HCT116 (cell line): ENCODE data around the gene FRMD8. TPM values are rescaled to one million over a fixed set of nuclear protein-coding genes. Genes with fewer than 3 reads are reported as not detected.

Source experiments
- ATAC-seq: fragments of 200-7000 bp; cut with Tn5 transposase; 2 replicates; pipeline ENCODE4 v1.9.1; 2020; ENCODE audit warnings: mild to moderate bottlenecking, moderate library complexity
- BruUV-seq: library from RNA; stranded (reverse); fragments of 400-500 nt; replicated peaks from 2 replicates; lab custom pipeline; 2021; lab: Mats Ljungman, UMichigan
- CTCF ChIA-PET: fragments of 300-600 bp; sonication (Branson Sonifier 250); formaldehyde crosslinking; loops from one replicate; lab custom pipeline; 2021; ENCODE audit warnings: antibody characterized with exemption; lab: Charles Lee
- POLR2A ChIA-PET: fragments of 300-600, 350-600 bp; sonication (Branson Sonifier 250); formaldehyde crosslinking; loops from one replicate; lab custom pipeline; 2021; ENCODE audit warnings: antibody characterized with exemption; lab: Charles Lee
- RAD21 ChIA-PET, 2 experiments: fragments of 300-600 bp; sonication (Branson Sonifier 250); formaldehyde crosslinking; loops; one replicate each; lab custom pipeline; 2023; ENCODE audit warnings: low total read pairs in 2 of 2; ENCODE audit not compliant: uncharacterized antibody in 2 of 2, unreplicated experiment in 2 of 2, low non-redundant PET in 1 of 2; lab: Charles Lee
- DNase-seq: peaks from one replicate; pipeline ENCODE4 v3.0.0-alpha.2; 2010; ENCODE audit warnings: low read depth, low spot score
- H2AFZ ChIP-seq: fragments of 200-600 bp; shearing (Covaris generic), sonication (generic); 2 replicates; pipeline ENCODE4 v1.6.1; 2017; ENCODE audit warnings: low read depth, mixed run types, mixed read lengths, antibody characterized with exemption, low read length; ENCODE audit not compliant: poor library complexity, severe bottlenecking
- H3K27ac ChIP-seq: 2 replicates; pipeline ENCODE4 v1.5.1; 2012; ENCODE audit warnings: low read depth, low read length
- H3K27me3 ChIP-seq: fragments of 200-600 bp; sonication (generic); 2 replicates; pipeline ENCODE4 v1.6.1; 2016; ENCODE audit warnings: mixed run types, low read length, mixed read lengths; ENCODE audit not compliant: insufficient read depth
- H3K36me3 ChIP-seq, 2 experiments: fragments of 200-500 bp in 1 of 2; fragments of 200-600 bp in 1 of 2; sonication (Bioruptor generic) in 1 of 2; sonication (generic) in 1 of 2; 2 replicates each; pipeline versions ENCODE4 v1.5.1 to v1.6.1; 2014 to 2016; ENCODE audit warnings: low read length in 2 of 2, inconsistent platforms in 1 of 2, mixed read lengths in 1 of 2, mixed run types in 1 of 2; ENCODE audit not compliant: insufficient read depth in 2 of 2, control insufficient read depth in 1 of 2
- H3K4me1 ChIP-seq, 2 experiments: fragments of 200-600 bp in 1 of 2; sonication (generic) in 1 of 2; 2 replicates each; pipeline versions ENCODE4 v1.5.1 to v1.6.1; 2012 to 2017; ENCODE audit warnings: low read length in 2 of 2, inconsistent platforms in 1 of 2, mild to moderate bottlenecking in 1 of 2, mixed read lengths in 1 of 2, mixed run types in 1 of 2, moderate library complexity in 1 of 2; ENCODE audit not compliant: insufficient read depth in 2 of 2, control insufficient read depth in 1 of 2
- H3K4me2 ChIP-seq: fragments of 200-600 bp; sonication (generic); 2 replicates; pipeline ENCODE4 v1.6.1; 2017; ENCODE audit warnings: mixed run types, low read length, mixed read lengths
- H3K4me3 ChIP-seq, 2 experiments: fragments of 200-600 bp in 1 of 2; sonication (generic) in 1 of 2; replicated peaks in 1 of 2; 2 replicates each; pipeline ENCODE4 v1.5.1; 2011 to 2016; ENCODE audit warnings: low read length in 2 of 2, control low read depth in 1 of 2, low read depth in 1 of 2, mild to moderate bottlenecking in 1 of 2, mixed read lengths in 1 of 2, mixed run types in 1 of 2
- H3K79me2 ChIP-seq: fragments of 200-600 bp; sonication (generic); 2 replicates; pipeline ENCODE4 v1.6.1; 2017; ENCODE audit warnings: mild to moderate bottlenecking, mixed run types, low read length, moderate library complexity, mixed read lengths; ENCODE audit not compliant: insufficient read depth
- H3K9ac ChIP-seq: fragments of 200-600 bp; sonication (generic); 2 replicates; pipeline ENCODE4 v1.6.1; 2016; ENCODE audit warnings: low read length, mixed read lengths
- H3K9me2 ChIP-seq: fragments of 200-600 bp; sonication (generic), shearing (Covaris generic); 2 replicates; pipeline ENCODE4 v1.6.1; 2017; ENCODE audit warnings: mixed run types, mild to moderate bottlenecking, moderate library complexity; ENCODE audit not compliant: insufficient read depth
- H3K9me3 ChIP-seq, 2 experiments: fragments of 200-500 bp in 1 of 2; fragments of 200-600 bp in 1 of 2; sonication (Bioruptor generic) in 1 of 2; sonication (generic) in 1 of 2; 2 replicates each; pipeline ENCODE4 v1.6.1; 2014 to 2017; ENCODE audit warnings: low read length in 2 of 2, mixed read lengths in 2 of 2, inconsistent platforms in 1 of 2, low read depth in 1 of 2, mild to moderate bottlenecking in 1 of 2, mixed run types in 1 of 2, moderate library complexity in 1 of 2; ENCODE audit not compliant: control insufficient read depth in 1 of 2, insufficient read depth in 1 of 2
- H4K20me1 ChIP-seq: fragments of 200-600 bp; sonication (generic), shearing (Covaris generic); 2 replicates; pipeline ENCODE4 v1.6.1; 2017; ENCODE audit warnings: mixed run types, mild to moderate bottlenecking, moderate library complexity; ENCODE audit not compliant: insufficient read depth
- CBX3 ChIP-seq: IDR thresholded peaks from 2 replicates; pipeline ENCODE4 v1.6.1; 2012; ENCODE audit warnings: low read depth
- CEBPB ChIP-seq: IDR thresholded peaks from 2 replicates; pipeline ENCODE4 v1.6.1; 2012; ENCODE audit warnings: low read depth
- EGR1 ChIP-seq: IDR thresholded peaks from 2 replicates; pipeline ENCODE4 v1.6.1; 2012; ENCODE audit warnings: low read depth
- ELF1 ChIP-seq: IDR thresholded peaks from 2 replicates; pipeline ENCODE4 v1.6.1; 2012; ENCODE audit warnings: low read depth, borderline replicate concordance
- EZH2 ChIP-seq: fragments of 200-600 bp; sonication (generic); IDR thresholded peaks from 2 replicates; pipeline ENCODE4 v1.6.1; 2017; ENCODE audit warnings: antibody characterized with exemption, mixed run types
- EZH2phosphoT487 ChIP-seq: fragments of 200-600 bp; IDR thresholded peaks from 2 replicates; pipeline ENCODE4 v1.6.1; 2018; ENCODE audit warnings: antibody characterized with exemption, borderline replicate concordance
- JUND ChIP-seq: IDR thresholded peaks from 2 replicates; pipeline ENCODE4 v1.6.1; 2012
- POLR2AphosphoS5 ChIP-seq: IDR thresholded peaks from 2 replicates; pipeline ENCODE4 v1.6.1; 2011; ENCODE audit warnings: mild to moderate bottlenecking, low read depth, low read length, moderate library complexity
- RAD21 ChIP-seq: IDR thresholded peaks from 2 replicates; pipeline ENCODE4 v1.6.1; 2012; ENCODE audit warnings: low read depth, mild to moderate bottlenecking
- REST ChIP-seq: IDR thresholded peaks from 2 replicates; pipeline ENCODE4 v1.6.1; 2012; ENCODE audit warnings: low read depth
- SIN3A ChIP-seq: IDR thresholded peaks from 2 replicates; pipeline ENCODE4 v1.6.1; 2012; ENCODE audit warnings: low read depth
- SP1 ChIP-seq: IDR thresholded peaks from 2 replicates; pipeline ENCODE4 v1.6.1; 2012; ENCODE audit warnings: low read depth
- SRF ChIP-seq: IDR thresholded peaks from 2 replicates; pipeline ENCODE4 v1.6.1; 2012; ENCODE audit warnings: low read depth
- TCF7L2 ChIP-seq: IDR thresholded peaks from 2 replicates; pipeline ENCODE4 v1.7.0; 2011; ENCODE audit warnings: borderline replicate concordance, inconsistent platforms; ENCODE audit not compliant: insufficient read depth, insufficient read length; ENCODE audit errors: extremely low read depth
- YY1 ChIP-seq: IDR thresholded peaks from 2 replicates; pipeline ENCODE4 v1.6.1; 2011; ENCODE audit warnings: low read length, low read depth, moderate library complexity, mild to moderate bottlenecking; ENCODE audit not compliant: insufficient replicate concordance; ENCODE audit errors: extremely low read depth
- ZBTB33 ChIP-seq: IDR thresholded peaks from 2 replicates; pipeline ENCODE4 v1.6.1; 2011; ENCODE audit warnings: mild to moderate bottlenecking, low read length, moderate library complexity; ENCODE audit not compliant: insufficient replicate concordance; ENCODE audit errors: extremely low read depth
- ZNF274 ChIP-seq: fragments of 200-500 bp; sonication (Bioruptor generic); IDR thresholded peaks from 2 replicates; pipeline ENCODE4 v1.6.1; 2014; ENCODE audit warnings: mild to moderate bottlenecking, low read depth, low read length, inconsistent platforms
- intact Hi-C: fragments of 100-400 bp; cut with micrococcal nuclease; formaldehyde crosslinking; loops from 2 replicates; pipeline ENCODE4 v1.10.0; 2022
- total RNA-seq: library from RNA; stranded (reverse); gene quantifications from one replicate; pipeline ENCODE4 v1.2.1, GENCODE V29; 2021; ENCODE audit not compliant: unreplicated experiment
- TF ChIP-seq, protein P1 (sequence below): IDR thresholded peaks from 2 replicates; pipeline ENCODE4 v1.6.1; 2012
- TF ChIP-seq, protein P2 (sequence below), 3 experiments: fragments of 200-600 bp in 1 of 3; sonication (generic) in 1 of 3; IDR thresholded peaks in 2 of 3; conservative IDR thresholded peaks in 1 of 3; 2 replicates each; pipeline ENCODE4 v1.5.1; 2012 to 2017; ENCODE audit warnings: low read depth in 2 of 3, low read length in 2 of 3, antibody characterized with exemption in 1 of 3, borderline replicate concordance in 1 of 3, control low read depth in 1 of 3, mild to moderate bottlenecking in 1 of 3, mixed read lengths in 1 of 3, mixed run types in 1 of 3, moderate library complexity in 1 of 3; ENCODE audit not compliant: insufficient read depth in 1 of 3

Gene FRMD8
- total RNA-seq, 1 experiment from 2014 or later = 35.8 TPM

- no TSS peak for BruUV-seq
- no peak overlapping the region for H3K27ac ChIP-seq
- no peaks in the 10 kb centered on the region for H3K9me3 ChIP-seq
- ChIA-PET RAD21 (no interaction called here), POLR2A (no interaction called here), CTCF (interaction anchor here (1.1 kb wide), 1 partner anchor 80 kb away, joined by 4 read pairs; no protein-coding TSS in a partner anchor)
- H4K20me1 ChIP-seq = no peaks in the 10 kb centered on the region
- peaks cover 21 to 49% of the 10 kb centered on the region in 2 experiments for H3K4me1 ChIP-seq
- DNase-seq (no peak), ATAC-seq (no peak)
- no peak overlapping the region for H3K4me3 ChIP-seq
- H3K79me2 ChIP-seq = peaks cover 27% of the 10 kb centered on the region; the same call in 1 of the 2 replicates
- no peak overlapping the region for H3K4me2 ChIP-seq
- H3K27me3 ChIP-seq = no peaks in the 10 kb centered on the region
- H3K9me2 ChIP-seq = no peaks in the 10 kb centered on the region
- H2AFZ ChIP-seq = no peak overlapping the region
- peaks cover 0 to 11% of the 10 kb centered on the region in 2 experiments; a peak in 3 of 4 replicates for H3K36me3 ChIP-seq
- H3K9ac ChIP-seq = no peak overlapping the region
- TF ChIP-seq EZH2phosphoT487 (no peak), SP1 (no peak), REST (no peak), ZBTB33 (no peak), EZH2 (no peak), EGR1 (no peak), POLR2AphosphoS5 (no peak), ZNF274 (no peak), SIN3A (no peak), ELF1 (no peak), SRF (no peak), TCF7L2 (no peak), YY1 (no peak), CBX3 (no peak), JUND (no peak), RAD21 (no peak), CEBPB (no peak)
- TF ChIP-seq, protein P1, sequence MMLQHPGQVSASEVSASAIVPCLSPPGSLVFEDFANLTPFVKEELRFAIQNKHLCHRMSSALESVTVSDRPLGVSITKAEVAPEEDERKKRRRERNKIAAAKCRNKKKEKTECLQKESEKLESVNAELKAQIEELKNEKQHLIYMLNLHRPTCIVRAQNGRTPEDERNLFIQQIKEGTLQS = no peak
- TF ChIP-seq, protein P2, sequence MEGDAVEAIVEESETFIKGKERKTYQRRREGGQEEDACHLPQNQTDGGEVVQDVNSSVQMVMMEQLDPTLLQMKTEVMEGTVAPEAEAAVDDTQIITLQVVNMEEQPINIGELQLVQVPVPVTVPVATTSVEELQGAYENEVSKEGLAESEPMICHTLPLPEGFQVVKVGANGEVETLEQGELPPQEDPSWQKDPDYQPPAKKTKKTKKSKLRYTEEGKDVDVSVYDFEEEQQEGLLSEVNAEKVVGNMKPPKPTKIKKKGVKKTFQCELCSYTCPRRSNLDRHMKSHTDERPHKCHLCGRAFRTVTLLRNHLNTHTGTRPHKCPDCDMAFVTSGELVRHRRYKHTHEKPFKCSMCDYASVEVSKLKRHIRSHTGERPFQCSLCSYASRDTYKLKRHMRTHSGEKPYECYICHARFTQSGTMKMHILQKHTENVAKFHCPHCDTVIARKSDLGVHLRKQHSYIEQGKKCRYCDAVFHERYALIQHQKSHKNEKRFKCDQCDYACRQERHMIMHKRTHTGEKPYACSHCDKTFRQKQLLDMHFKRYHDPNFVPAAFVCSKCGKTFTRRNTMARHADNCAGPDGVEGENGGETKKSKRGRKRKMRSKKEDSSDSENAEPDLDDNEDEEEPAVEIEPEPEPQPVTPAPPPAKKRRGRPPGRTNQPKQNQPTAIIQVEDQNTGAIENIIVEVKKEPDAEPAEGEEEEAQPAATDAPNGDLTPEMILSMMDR (IDR thresholded peaks at IDR 0.05 in 2 of 3, conservative IDR thresholded peaks at IDR 0.05 in 1 of 3; ENCODE audit: borderline replicate concordance in 1 of 3, insufficient read depth in 1 of 3, low read depth in 2 of 3, low read length in 2 of 3) = no peak
- intact Hi-C loops = no loop called here
Measured at GRCh38 chr11:65388731-65389130, 2.3 kb downstream of the FRMD8 start.
